Lower lobe of right lung (tissue), 2 donors: ENCODE measurements around the gene LPAR5. TPM values are rescaled to one million over a fixed set of nuclear protein-coding genes. Genes with fewer than 3 reads are reported as not detected.

Experiments used
- ATAC-seq, 2 donors: fragments of 200-7000 bp; cut with Tn5 transposase; one replicate each; pipeline ENCODE4 v1.9.1; 2020 to 2022; ENCODE audit warnings: mild to moderate bottlenecking in 2 of 2, moderate library complexity in 2 of 2
- DNase-seq: peaks from one replicate; pipeline ENCODE4 v3.0.0-alpha.2; 2020
- H3K27ac ChIP-seq: fragments of 200-600 bp; one replicate; pipeline ENCODE4 v1.8.0; 2022
- H3K27me3 ChIP-seq: fragments of 200-600 bp; one replicate; pipeline ENCODE4 v1.8.0; 2022; ENCODE audit warnings: low read depth
- H3K36me3 ChIP-seq: fragments of 200-600 bp; one replicate; pipeline ENCODE4 v1.8.0; 2022; ENCODE audit warnings: mild to moderate bottlenecking
- H3K4me1 ChIP-seq: fragments of 200-600 bp; one replicate; pipeline ENCODE4 v1.8.0; 2022
- H3K4me3 ChIP-seq: fragments of 200-600 bp; one replicate; pipeline ENCODE4 v1.8.0; 2022; ENCODE audit warnings: mild to moderate bottlenecking
- H3K9me3 ChIP-seq: fragments of 200-600 bp; one replicate; pipeline ENCODE4 v1.8.0; 2022
- CTCF ChIP-seq: fragments of 200-600 bp; IDR thresholded peaks from one replicate; pipeline ENCODE4 v1.8.0; 2022; ENCODE audit warnings: antibody characterized with exemption, mild to moderate bottlenecking
- intact Hi-C: fragments of 100-400 bp; cut with DNase I; formaldehyde crosslinking; loops from one replicate; pipeline ENCODE4 v1.11.0; 2022
- total RNA-seq: library from RNA; stranded (reverse); fragmentation: NEBNext Ultra II Directional; extraction: Animal tissue kit (Norgen Biotek cat#: 25700); gene quantifications from one replicate; pipeline ENCODE4 v1.2.1, GENCODE V29; 2021
- donor health status: DM: no; HTN: yes; CAD: no; lungs with severe emphysema.

Gene LPAR5
- total RNA-seq, 1 donor from 2014 or later = 3.8 TPM

- H3K4me1 ChIP-seq = peaks cover 25% of the 10 kb centered on the region
- TF ChIP-seq CTCF = peak; percentile 20
- peaks cover 17% of the 10 kb centered on the region for H3K36me3 ChIP-seq
- H3K4me3 ChIP-seq = no peak overlapping the region
- H3K9me3 ChIP-seq = no peaks in the 10 kb centered on the region
- H3K27me3 ChIP-seq = no peaks in the 10 kb centered on the region
- no peak for DNase-seq
- no peak for ATAC-seq
- H3K27ac ChIP-seq = peak overlapping the region; percentile 70
- intact Hi-C loops = no loop called here
These were observed 9.1 kb upstream of the LPAR5 start for GRCh38 chr12:6644903-6645302.

DNA sequence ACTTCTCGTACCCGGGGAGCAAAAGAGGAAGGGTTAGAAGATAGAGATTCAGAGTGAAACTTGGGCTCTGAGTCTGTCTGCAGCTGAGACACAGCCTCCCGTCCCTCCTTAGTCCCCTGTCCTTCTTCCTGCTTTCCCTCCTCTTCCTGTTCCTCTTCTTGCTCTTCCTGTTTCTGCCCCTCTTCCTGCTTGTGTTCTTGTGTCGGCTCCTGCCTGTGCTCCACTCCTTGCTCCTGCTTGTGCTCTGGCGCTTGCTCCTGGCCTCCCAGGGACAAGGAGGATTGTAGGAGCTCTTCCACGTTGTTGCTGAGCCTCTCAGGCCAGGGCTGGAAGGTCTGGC lies 8.5 kb upstream of the LPAR5 start:
- no peaks in the 10 kb centered on the region for H3K27me3 ChIP-seq
- intact Hi-C loops = no loop called here
- no peak overlapping the region for H3K4me3 ChIP-seq
- peaks cover 25% of the 10 kb centered on the region for H3K4me1 ChIP-seq
- peak; percentile 48 to 74 for ATAC-seq
- peaks cover 12% of the 10 kb centered on the region for H3K36me3 ChIP-seq
- TF ChIP-seq CTCF = no peak
- no peak for DNase-seq
- no peaks in the 10 kb centered on the region for H3K9me3 ChIP-seq
- peak overlapping the region; percentile 70 for H3K27ac ChIP-seq

DNA sequence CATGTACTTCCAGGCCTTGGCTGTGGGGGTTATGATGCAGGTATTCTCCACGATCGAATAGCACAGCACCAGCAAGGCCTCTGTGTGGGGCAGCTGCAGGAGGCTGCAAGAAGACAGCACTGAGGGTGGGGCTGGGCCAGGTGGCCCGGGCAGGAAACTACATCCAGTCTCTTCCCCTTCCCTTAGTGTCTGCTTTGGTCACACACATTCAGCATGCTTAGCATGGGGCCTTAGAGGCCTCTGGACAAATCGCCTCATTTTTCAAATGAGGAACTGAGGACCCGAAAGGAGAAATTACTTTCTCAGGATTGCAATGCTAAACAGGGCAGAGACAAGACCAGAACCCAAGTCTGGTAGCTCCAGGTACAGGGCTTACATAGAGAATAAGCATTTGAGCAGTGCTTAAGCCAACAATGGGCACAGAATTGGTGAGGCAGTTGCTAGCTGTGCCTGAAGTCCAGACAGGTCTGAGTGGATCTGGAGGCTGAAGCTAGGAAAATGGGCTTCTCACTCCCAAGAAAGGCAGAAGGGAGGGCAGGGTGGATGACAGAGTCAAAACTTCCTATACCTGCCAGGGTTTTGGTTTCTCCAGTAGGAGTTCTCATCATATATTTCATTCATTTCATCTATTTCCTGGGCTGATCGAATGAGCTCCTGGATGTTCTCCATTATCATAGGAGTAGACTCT lies 8.0 kb upstream of the LPAR5 start:
- Histone ChIP-seq H3K4me1 (peaks cover 25% of the 10 kb centered on the region), H3K27ac (peak overlapping the region; percentile 70), H3K9me3 (no peaks in the 10 kb centered on the region), H3K4me3 (no peak overlapping the region), H3K36me3 (peaks cover 9% of the 10 kb centered on the region), H3K27me3 (no peaks in the 10 kb centered on the region)
- DNase-seq (no peak), ATAC-seq (peak in 1 of 2 donors; percentile 61)
- intact Hi-C loops = no loop called here
- TF ChIP-seq CTCF = no peak

GRCh38 chr12:6641131-6641530 lies 5.4 kb upstream of the LPAR5 start:
- Histone ChIP-seq H3K36me3 (no peaks in the 10 kb centered on the region), H3K4me3 (no peak overlapping the region), H3K9me3 (no peaks in the 10 kb centered on the region), H3K27me3 (no peaks in the 10 kb centered on the region), H3K4me1 (peaks cover 30% of the 10 kb centered on the region), H3K27ac (no peak overlapping the region)
- DNase-seq (no peak), ATAC-seq (no peak)
- intact Hi-C loops = no loop called here
- no peak for TF ChIP-seq CTCF

GRCh38 chr12:6640497-6640896 lies 4.7 kb upstream of the LPAR5 start:
- no peak overlapping the region for H3K4me3 ChIP-seq
- peaks cover 30% of the 10 kb centered on the region for H3K4me1 ChIP-seq
- TF ChIP-seq CTCF = no peak
- DNase-seq (no peak), ATAC-seq (no peak)
- no peaks in the 10 kb centered on the region for H3K27me3 ChIP-seq
- intact Hi-C loops = no loop called here
- H3K36me3 ChIP-seq = no peaks in the 10 kb centered on the region
- no peak overlapping the region for H3K27ac ChIP-seq
- no peaks in the 10 kb centered on the region for H3K9me3 ChIP-seq
